HepG2 (cell line): Measurements from ENCODE around the gene SSPN. TPM values are rescaled to one million over a fixed set of nuclear protein-coding genes. Genes with fewer than 3 reads are reported as not detected.

Experiments
- DDIT3 ChIP-seq: sonication (generic); formaldehyde crosslinking; IDR thresholded peaks from 2 replicates; pipeline ENCODE4 v1.4.0; 2020; ENCODE audit warnings: mild to moderate bottlenecking, missing genetic modification reagents
- DR1 ChIP-seq: sonication (generic); formaldehyde crosslinking; IDR thresholded peaks from 2 replicates; pipeline ENCODE4 v1.8.0; 2021; ENCODE audit warnings: mild to moderate bottlenecking, missing genetic modification reagents, inconsistent platforms
- EEA1 ChIP-seq: sonication (generic); formaldehyde crosslinking; IDR thresholded peaks from 2 replicates; pipeline ENCODE4 v1.5.1; 2020; ENCODE audit warnings: mild to moderate bottlenecking, missing genetic modification reagents, borderline replicate concordance
- FOSL1 ChIP-seq: sonication (generic); formaldehyde crosslinking; IDR thresholded peaks from 2 replicates; pipeline ENCODE4 v1.9.0; 2021; ENCODE audit warnings: missing genetic modification reagents, borderline replicate concordance
- FOXM1 ChIP-seq: sonication (generic); formaldehyde crosslinking; IDR thresholded peaks from 2 replicates; pipeline ENCODE4 v1.5.0; 2020; ENCODE audit warnings: missing genetic modification reagents
- HES4 ChIP-seq: sonication (generic); formaldehyde crosslinking; IDR thresholded peaks from 2 replicates; pipeline ENCODE4 v1.9.0; 2021; ENCODE audit warnings: mild to moderate bottlenecking, missing genetic modification reagents, borderline replicate concordance
- JUN ChIP-seq: sonication (generic); formaldehyde crosslinking; IDR thresholded peaks from 2 replicates; pipeline ENCODE4 v1.4.0; 2020; ENCODE audit warnings: mild to moderate bottlenecking, missing genetic modification reagents
- MEIS1 ChIP-seq: sonication (generic); formaldehyde crosslinking; IDR thresholded peaks from 2 replicates; pipeline ENCODE4 v1.9.0; 2021; ENCODE audit warnings: mild to moderate bottlenecking, missing genetic modification reagents, moderate library complexity, borderline replicate concordance
- NFYC ChIP-seq: IDR thresholded peaks from 2 replicates; pipeline ENCODE4 v1.6.1; 2016; ENCODE audit warnings: missing genetic modification reagents, missing compliant biosample characterization
- RBAK ChIP-seq: sonication (generic); formaldehyde crosslinking; IDR thresholded peaks from 2 replicates; pipeline ENCODE4 v1.5.1; 2020; ENCODE audit warnings: mild to moderate bottlenecking, missing genetic modification reagents
- RFX1 ChIP-seq: fragments of 450-650 bp; IDR thresholded peaks from 2 replicates; pipeline ENCODE4 v1.6.1; 2017
- SIN3B ChIP-seq: fragments of 150-350 bp; IDR thresholded peaks from 2 replicates; pipeline ENCODE4 v1.6.1; 2014; ENCODE audit warnings: low read length
- SP1 ChIP-seq, 2 experiments: fragments of 450-650 bp in 1 of 2; sonication (generic) in 1 of 2; formaldehyde crosslinking in 1 of 2; IDR thresholded peaks; 2 replicates each; pipeline versions ENCODE4 v1.4.0 to v1.6.1; 2016 to 2020; ENCODE audit warnings: missing genetic modification reagents in 1 of 2
- TFDP1 ChIP-seq: IDR thresholded peaks from 2 replicates; pipeline ENCODE4 v1.6.1; 2016; ENCODE audit warnings: missing compliant biosample characterization, missing genetic modification reagents, borderline replicate concordance
- TOPORS ChIP-seq: sonication (generic); formaldehyde crosslinking; IDR thresholded peaks from 2 replicates; pipeline ENCODE4 v1.8.0; 2023; ENCODE audit warnings: mild to moderate bottlenecking, missing genetic modification reagents
- XRCC5 ChIP-seq: fragments of 200-400 bp; formaldehyde crosslinking; optimal IDR thresholded peaks from 2 replicates; pipeline ENCODE3; 2017; ENCODE audit warnings: mild to moderate bottlenecking, low read length
- ZBTB1 ChIP-seq: sonication (generic); formaldehyde crosslinking; IDR thresholded peaks from 2 replicates; pipeline ENCODE4 v1.4.0; 2020; ENCODE audit warnings: missing genetic modification reagents, borderline replicate concordance
- ZBTB26 ChIP-seq: IDR thresholded peaks from 2 replicates; pipeline ENCODE4 v1.6.1; 2016; ENCODE audit warnings: missing compliant biosample characterization, missing genetic modification reagents, borderline replicate concordance
- ZBTB7B ChIP-seq: sonication (generic); formaldehyde crosslinking; IDR thresholded peaks from 2 replicates; pipeline ENCODE4 v1.4.0; 2020; ENCODE audit warnings: missing genetic modification reagents
- ZNF317 ChIP-seq: sonication (generic); formaldehyde crosslinking; IDR thresholded peaks from 2 replicates; pipeline ENCODE4 v1.5.0; 2020; ENCODE audit warnings: mild to moderate bottlenecking, missing genetic modification reagents
- ZNF496 ChIP-seq: sonication (generic); formaldehyde crosslinking; IDR thresholded peaks from 2 replicates; pipeline ENCODE4 v1.8.1; 2023; ENCODE audit warnings: mild to moderate bottlenecking, moderate library complexity, missing genetic modification reagents; ENCODE audit not compliant: insufficient replicate concordance
- ZNF670 ChIP-seq: sonication (generic); formaldehyde crosslinking; IDR thresholded peaks from 2 replicates; pipeline ENCODE4 v1.8.0; 2022; ENCODE audit warnings: mild to moderate bottlenecking, missing genetic modification reagents, borderline replicate concordance
- ZNF792 ChIP-seq: IDR thresholded peaks from 2 replicates; pipeline ENCODE4 v1.6.1; 2016
- ZNF841 ChIP-seq: sonication (generic); formaldehyde crosslinking; IDR thresholded peaks from 2 replicates; pipeline ENCODE4 v1.8.1; 2023; ENCODE audit warnings: missing genetic modification reagents, borderline replicate concordance
- ZSCAN12 ChIP-seq: sonication (generic); formaldehyde crosslinking; IDR thresholded peaks from 2 replicates; pipeline ENCODE4 v1.9.0; 2021; ENCODE audit warnings: mild to moderate bottlenecking, missing genetic modification reagents
- polyA plus RNA-seq, 8 experiments: library from polyadenylated mRNA; depleted of rRNA in 3 of 8; stranded (reverse) in 7 of 8; unstranded in 1 of 8; fragments of >200 nt; fragmentation: Illumina TruSeq in 4 of 8; extraction: Trizol in 4 of 8; gene quantifications; 2 replicates each; pipeline versions ENCODE4 v1.2.1 to v1.2.3, GENCODE V29; 2011 to 2016; ENCODE audit warnings: low read depth in 4 of 8, missing spikeins in 1 of 8, mixed read lengths in 1 of 8; ENCODE audit not compliant: insufficient read depth in 1 of 8
- total RNA-seq, 5 experiments: library from RNA; depleted of rRNA; stranded (reverse); fragments of >200 nt; fragmentation: Illumina TruSeq; extraction: Trizol; gene quantifications; 2 replicates each; pipeline ENCODE4 v1.2.3, GENCODE V29; 2016; ENCODE audit warnings: low read depth in 1 of 5
- TF ChIP-seq, protein P1 (sequence below): sonication (generic); formaldehyde crosslinking; conservative IDR thresholded peaks from 2 replicates; pipeline ENCODE4 v1.4.0; 2020; ENCODE audit warnings: missing genetic modification reagents

The SSPN gene
- total and polyA plus RNA-seq, 2 of the 13 experiments (the other 11 are each of a cell fraction or from before 2014, with no cell fraction given): not detected

DNA sequence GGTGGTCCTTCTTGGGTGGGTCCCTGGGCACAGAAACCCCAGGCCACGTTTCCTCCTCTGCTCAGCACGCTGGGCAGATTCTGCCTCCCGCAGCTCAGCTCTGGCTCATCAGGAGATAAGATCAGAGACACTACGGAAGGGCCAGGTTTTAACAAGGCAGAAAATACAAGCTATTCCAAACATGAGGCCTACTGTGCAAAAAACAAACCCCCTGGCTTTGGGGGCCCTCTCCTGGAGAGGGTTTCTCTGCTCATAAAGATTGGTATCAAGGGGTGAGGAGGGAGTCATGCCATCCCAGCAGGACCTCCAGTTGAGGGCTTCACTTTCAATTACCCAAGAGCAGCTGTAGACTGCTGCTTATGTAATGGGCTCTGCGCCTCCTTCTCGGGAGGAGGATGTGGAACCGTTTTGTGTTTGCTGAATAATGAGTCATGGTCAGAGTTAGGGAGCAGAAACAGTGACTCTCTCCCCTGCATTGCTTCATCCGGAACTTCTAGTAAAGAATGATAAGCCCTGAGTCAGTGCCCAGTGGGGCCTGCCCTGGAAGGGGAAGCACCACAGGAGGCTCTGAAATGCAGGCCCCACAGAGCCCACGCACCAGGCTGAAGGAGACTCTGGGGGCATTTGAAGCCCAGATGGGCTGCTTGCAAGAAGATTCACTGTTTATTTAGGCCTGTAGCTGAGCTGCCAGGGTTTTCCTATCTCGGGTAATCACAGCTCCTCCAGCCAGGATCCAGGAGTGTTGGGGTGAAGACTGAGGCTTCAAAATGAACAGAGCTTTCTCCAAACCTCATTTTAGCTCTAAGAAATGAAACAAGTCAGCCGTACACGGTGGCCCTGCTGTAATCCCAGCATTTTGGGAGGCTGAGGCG, 79.3 kb downstream of the SSPN start (continued):
- TF ChIP-seq ZNF317 (CRISPR knock-in tag) (no peak), MEIS1 (no peak), ZNF792 (CRISPR knock-in tag) (no peak), ZBTB7B (CRISPR knock-in tag) (peak; percentile 83), ZNF496 (CRISPR knock-in tag) (no peak), ZSCAN12 (CRISPR knock-in tag) (no peak), ZNF841 (CRISPR knock-in tag) (no peak), NFYC (0 out of 2 replicates have a peak, but pooled peaks have one; percentile 11), RBAK (CRISPR knock-in tag) (peak; percentile 44; the same call in 1 of the 2 replicates), ZNF670 (CRISPR knock-in tag) (no peak), HES4 (CRISPR knock-in tag) (no peak), DR1 (CRISPR knock-in tag) (no peak), FOXM1 (CRISPR knock-in tag) (no peak), TOPORS (CRISPR knock-in tag) (no peak), DDIT3 (CRISPR knock-in tag) (no peak; the same call in 1 of the 2 replicates), FOSL1 (peak; percentile 96), RFX1 (no peak), ZBTB1 (no peak), SP1 (IDR thresholded peaks at IDR 0.05) (no peak), SP1 (CRISPR knock-in tag; IDR thresholded peaks at IDR 0.05) (no peak), XRCC5 (peak; percentile 48), EEA1 (no peak), SIN3B (no peak), TFDP1 (CRISPR knock-in tag) (no peak; the same call in 1 of the 2 replicates), ZBTB26 (CRISPR knock-in tag) (peak; percentile 49; the same call in 1 of the 2 replicates), JUN (CRISPR knock-in tag) (peak; percentile 94)
- TF ChIP-seq, protein P1, sequence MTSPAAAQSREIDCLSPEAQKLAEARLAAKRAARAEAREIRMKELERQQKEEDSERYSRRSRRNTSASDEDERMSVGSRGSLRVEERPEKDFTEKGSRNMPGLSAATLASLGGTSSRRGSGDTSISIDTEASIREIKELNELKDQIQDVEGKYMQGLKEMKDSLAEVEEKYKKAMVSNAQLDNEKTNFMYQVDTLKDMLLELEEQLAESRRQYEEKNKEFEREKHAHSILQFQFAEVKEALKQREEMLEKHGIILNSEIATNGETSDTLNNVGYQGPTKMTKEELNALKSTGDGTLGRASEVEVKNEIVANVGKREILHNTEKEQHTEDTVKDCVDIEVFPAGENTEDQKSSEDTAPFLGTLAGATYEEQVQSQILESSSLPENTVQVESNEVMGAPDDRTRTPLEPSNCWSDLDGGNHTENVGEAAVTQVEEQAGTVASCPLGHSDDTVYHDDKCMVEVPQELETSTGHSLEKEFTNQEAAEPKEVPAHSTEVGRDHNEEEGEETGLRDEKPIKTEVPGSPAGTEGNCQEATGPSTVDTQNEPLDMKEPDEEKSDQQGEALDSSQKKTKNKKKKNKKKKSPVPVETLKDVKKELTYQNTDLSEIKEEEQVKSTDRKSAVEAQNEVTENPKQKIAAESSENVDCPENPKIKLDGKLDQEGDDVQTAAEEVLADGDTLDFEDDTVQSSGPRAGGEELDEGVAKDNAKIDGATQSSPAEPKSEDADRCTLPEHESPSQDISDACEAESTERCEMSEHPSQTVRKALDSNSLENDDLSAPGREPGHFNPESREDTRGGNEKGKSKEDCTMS (CRISPR knock-in tag): no peak
